Loucy (cell line): ENCODE measurements around the gene MIER2.

ENCODE experiments used
- EZH2phosphoT487 ChIP-seq: fragments of 200-600 bp; IDR thresholded peaks from 2 replicates; pipeline ENCODE4 v1.6.1; 2018; ENCODE audit warnings: antibody characterized with exemption, mild to moderate bottlenecking, moderate library complexity, borderline replicate concordance
- TF ChIP-seq, protein P1 (sequence below): fragments of 200-600 bp; sonication (generic); conservative IDR thresholded peaks from 2 replicates; pipeline ENCODE4 v1.5.1; 2014; ENCODE audit warnings: mild to moderate bottlenecking, antibody characterized with exemption, low read length

DNA sequence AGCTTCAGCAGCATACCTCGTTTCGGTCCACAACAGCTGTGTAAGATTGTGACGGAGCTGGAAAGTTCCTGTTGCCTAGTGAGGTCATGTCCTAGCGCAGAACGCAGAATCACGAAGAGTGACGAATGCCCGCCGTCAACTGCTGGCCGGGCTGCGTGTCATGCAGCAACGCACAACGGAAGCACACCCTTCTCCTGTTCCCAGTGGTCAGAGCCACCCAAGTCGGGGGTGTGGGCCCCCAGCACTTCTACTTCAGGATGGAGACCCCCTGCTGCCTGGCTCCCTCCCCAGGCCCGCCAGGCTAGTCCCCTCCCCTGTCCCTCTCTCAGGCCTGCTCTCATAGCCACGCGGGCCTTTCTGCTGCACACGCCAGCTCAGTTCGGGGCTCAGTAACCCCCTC lies 38.4 kb upstream of the MIER2 start:
- TF ChIP-seq, protein P1, sequence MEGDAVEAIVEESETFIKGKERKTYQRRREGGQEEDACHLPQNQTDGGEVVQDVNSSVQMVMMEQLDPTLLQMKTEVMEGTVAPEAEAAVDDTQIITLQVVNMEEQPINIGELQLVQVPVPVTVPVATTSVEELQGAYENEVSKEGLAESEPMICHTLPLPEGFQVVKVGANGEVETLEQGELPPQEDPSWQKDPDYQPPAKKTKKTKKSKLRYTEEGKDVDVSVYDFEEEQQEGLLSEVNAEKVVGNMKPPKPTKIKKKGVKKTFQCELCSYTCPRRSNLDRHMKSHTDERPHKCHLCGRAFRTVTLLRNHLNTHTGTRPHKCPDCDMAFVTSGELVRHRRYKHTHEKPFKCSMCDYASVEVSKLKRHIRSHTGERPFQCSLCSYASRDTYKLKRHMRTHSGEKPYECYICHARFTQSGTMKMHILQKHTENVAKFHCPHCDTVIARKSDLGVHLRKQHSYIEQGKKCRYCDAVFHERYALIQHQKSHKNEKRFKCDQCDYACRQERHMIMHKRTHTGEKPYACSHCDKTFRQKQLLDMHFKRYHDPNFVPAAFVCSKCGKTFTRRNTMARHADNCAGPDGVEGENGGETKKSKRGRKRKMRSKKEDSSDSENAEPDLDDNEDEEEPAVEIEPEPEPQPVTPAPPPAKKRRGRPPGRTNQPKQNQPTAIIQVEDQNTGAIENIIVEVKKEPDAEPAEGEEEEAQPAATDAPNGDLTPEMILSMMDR = no peak
- TF ChIP-seq EZH2phosphoT487 = no peak
